ENCODE data around the gene SETBP1.
A peak's percentile ranks its signal among the peaks of the same experiment; 100 is the strongest.

The SETBP1 gene

DNA sequence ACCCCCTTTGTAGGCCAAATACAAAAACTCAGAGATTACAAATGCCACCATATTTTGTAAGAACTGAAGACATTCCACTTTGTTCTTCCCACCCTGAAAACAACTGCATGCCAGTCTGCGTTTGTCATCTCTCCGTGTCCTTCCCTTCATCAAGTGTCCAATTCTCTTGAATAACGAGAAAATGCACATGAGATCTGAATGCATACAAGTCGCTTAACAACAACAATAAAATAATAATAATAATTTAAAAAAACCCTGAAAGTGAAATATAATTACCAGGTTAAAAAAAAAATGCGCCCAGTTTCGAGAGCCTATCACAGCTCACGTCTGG is 2.0 kb upstream of the SETBP1 start:
- DNase-seq (ENCODE audit: extremely low spot score, insufficient read length, low read depth): no peak

DNA sequence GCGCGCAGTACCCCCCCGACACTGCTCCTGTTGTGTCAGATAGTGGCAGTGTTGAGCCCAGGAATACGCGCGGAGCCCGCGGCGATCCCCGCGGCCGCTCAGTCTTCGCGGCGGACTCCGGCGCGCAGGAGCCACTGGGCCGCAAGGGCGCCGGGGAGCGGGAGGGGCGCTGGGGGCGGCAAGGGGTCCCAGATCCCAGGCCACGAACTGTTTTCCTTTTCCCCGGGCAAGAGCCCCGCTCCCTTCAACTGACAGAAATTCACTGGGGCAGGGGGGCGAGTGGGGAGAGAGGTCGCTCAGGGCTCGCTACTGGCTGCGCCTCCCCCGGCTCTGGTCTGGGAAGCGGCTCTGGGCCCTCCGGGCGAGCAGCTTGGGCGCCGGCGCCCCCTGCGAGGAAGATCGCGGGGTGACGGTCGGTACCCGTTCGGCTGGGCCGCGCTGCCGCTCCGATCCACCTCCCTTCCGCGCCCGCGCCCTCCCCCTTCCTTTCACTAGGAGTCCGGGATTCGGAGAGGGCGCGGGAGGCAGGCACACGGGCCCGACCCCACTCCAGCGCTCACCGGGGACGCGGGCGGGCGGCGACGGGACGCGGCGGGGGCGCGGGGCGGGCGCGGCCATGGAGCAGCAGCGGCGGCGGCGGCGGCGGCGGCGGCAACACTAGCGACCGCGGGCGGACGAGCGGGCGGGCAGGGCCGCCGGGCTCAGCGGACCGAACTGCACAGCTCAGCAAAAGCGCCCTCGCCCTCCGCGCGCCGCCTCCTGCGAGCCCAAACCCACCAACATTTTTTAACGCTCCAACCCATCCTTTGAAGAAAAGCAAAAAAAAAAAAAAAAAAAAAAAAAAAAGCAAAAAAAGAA is 1.4 kb upstream of the SETBP1 start:
- FAIRE-seq (peak; percentile 83), DNase-seq (ENCODE audit: extremely low spot score, insufficient read length, low read depth) (peak; percentile 84)

More for the DNA sequence above, 2.0 kb upstream of the SETBP1 start:
- no peak for FAIRE-seq

DNA sequence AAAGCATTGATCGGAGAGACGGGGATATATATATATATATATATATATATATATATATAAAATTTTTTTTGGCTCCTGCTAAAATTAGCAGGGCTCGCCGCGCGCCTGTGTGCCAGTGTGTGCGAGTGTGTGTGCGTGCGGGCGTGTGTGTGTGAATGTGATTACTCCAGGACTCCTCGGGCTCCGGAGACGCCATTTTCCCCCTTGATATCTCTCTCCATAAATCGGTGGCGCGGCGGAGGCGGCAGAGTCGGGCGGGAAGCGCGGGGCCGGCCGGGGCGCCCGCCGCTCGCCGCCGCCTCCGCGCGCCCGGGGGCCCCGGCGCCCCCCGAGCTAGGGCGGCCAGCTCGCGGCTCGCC is 795 bp upstream of the SETBP1 start:
- FAIRE-seq (no peak), DNase-seq (ENCODE audit: extremely low spot score, insufficient read length, low read depth) (no peak)

DNA sequence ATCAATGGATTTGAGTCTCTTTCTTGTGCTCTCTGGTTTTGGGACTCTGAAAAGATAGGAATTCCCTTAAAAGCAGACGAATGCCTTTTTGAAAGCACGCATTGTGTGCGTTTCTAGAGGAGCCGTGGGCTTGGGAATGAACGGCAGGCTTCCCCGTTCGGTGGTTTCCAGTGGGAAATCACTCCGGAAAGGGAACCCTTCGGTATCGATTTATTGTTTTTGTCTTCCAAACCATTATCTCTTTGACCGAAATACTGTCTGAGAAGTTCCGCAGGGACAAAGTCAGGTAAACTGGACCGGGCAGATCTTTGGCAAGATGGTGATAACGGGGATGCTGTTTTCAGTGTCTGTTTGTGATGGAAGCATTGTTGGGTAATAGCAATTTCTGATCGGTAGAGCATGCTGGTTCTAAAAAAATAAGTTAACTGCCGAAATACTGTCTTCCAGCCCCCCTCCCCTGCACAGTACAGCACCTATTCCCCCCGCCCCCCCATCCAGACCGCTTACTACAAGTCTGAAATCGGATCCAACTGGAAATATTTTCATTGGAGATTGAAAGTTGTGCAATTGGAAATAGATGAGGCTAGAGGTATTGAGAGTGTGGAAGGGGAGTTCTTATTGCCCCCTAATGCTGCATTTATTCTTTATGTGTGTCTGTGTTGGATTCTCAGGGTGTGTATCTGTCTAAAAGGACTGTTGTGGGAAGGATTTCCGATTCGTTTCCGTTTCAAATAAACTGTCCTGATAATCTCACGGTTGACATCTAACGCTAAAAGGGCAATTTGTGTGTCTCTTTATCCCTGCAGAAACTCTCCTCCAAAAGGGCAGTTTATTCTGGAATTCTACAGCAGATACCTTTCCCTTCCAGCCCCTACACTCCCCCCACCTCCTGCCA is 635 bp downstream of the SETBP1 start:
- peak; percentile 78 for FAIRE-seq

DNA sequence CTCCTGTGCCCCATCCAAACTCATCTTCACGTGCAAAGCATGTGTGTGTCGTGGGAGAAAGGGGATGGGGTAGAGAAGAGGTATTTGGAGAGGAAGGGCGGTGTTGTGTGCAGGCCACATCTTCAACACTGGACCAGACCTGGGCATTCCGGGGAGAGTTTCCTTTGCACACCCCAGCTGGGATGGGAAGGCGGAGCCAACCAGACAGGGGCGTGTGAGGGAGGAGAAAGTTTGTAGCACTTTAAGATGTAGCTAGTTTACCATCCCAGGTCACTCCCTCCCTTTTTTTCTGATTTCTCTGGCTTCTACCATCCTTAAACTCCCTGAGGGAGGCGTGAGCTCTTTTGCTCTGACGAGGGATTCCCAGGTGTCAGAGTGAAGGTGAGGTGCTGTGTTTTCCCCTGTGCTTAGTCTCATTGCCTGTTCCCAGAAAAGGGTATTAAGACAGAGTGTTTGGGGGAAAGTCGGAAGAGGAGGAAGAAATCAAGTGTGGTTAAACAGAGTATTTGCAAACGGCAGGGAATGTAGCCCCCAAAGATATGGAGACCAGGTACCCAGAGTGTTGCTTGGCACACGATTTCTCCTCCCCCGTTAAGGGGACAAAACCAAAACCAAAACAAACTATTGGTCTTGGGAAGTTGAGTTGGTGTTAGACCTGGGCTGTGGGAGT is 1.6 kb downstream of the SETBP1 start:
- no peak for DNase-seq (ENCODE audit: extremely low spot score, insufficient read length, low read depth)
- FAIRE-seq: peak; percentile 74

More for the DNA sequence above, 635 bp downstream of the SETBP1 start:
- no peak for DNase-seq (ENCODE audit: extremely low spot score, insufficient read length, low read depth)

DNA sequence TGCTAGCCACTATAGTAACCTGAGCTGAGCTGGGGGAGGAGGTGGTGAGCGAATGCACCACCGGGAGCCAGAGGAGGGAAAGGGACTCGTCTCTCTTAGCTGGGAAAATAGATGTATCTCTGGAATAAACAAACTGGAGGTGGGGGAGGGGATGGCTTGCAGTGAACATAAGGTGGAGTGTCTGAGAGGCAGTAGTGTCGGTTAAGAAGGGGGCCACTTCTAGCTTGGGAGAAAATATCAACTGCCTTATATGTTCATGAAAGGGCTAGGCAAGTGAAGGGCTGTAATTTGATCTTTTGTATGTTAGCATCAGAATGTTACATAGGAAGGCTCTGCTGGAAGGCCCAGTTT is 2.2 kb downstream of the SETBP1 start:
- FAIRE-seq: no peak
- DNase-seq (ENCODE audit: extremely low spot score, insufficient read length, low read depth): no peak

DNA sequence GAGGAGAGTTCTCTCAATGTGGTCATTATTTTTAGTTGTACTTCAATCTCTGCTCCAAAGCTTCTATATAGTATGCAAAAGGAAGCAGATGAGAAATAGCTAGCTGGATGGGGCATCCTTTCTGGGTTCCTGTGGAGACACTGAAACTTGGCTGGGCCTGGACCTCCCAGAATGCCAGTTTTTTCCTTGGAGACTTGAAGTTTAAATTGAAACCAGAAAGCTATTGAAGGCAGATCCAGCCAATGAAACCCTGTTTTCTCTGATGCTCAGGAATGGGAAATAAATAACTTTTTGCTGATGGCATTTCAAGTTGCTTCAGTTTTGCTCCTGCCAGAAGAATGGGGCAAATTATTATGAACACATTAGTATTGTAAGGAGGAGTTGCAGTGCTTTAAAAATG is 2.9 kb downstream of the SETBP1 start:
- DNase-seq (ENCODE audit: extremely low spot score, insufficient read length, low read depth) (no peak), FAIRE-seq (no peak)

DNA sequence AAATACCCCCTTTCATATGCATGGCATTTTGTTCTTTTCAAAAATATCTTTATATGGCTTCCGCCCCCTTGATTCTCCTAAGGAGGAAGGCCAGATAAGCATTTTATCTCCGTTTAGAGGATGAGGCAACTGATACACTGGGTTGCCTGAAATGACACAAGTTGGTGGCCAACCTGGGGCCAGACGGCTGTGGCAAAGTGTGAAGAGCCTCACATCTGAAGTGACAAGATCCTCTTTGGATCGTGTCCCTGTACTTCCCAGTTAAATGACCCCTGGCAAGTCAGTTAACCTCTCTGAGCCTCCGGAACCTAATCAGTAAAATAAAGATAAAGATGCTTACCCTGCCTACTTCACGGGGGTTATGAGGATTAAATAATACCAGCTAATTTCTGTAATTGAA is 4.6 kb downstream of the SETBP1 start:
- FAIRE-seq (no peak), DNase-seq (ENCODE audit: extremely low spot score, insufficient read length, low read depth) (no peak)

DNA sequence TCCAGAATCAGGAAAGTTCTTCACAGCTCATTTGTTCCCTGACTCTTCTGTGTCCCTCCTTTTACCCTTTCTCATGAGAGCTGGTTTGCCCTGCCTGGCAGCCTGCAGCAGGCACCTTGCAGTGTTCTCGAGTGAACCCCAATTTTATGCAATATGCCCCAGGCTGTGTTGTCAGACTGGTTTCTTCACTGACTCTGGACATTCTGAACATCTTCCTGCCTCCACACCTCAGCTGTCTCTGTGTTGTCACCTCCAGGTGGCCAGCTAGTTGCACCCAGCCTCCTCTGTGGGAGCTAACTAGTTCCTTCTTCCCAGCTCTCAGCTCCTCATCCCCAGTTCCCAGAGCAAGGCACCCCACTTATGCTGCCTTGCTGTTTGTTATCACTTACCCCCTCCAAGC is 5.5 kb downstream of the SETBP1 start:
- FAIRE-seq (no peak), DNase-seq (ENCODE audit: extremely low spot score, insufficient read length, low read depth) (no peak)

DNA sequence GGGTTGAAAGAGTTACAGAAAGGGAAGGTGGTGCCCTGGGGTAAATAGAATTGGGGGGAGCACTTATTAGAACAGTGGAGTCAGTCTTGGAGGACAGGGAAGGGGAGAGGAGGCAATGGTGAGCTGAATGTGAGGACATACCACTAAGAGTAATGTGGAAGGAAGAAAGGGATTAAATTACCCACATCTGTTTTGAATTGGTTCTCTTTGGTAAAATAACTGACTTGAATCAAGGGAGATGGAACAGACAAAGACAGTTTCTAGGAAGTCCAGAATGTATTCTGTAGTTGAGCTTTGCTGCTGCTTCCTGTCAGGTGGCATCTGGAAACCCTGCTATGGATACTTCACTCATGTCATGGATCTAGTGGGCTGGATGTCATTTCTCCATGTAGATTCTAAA is 6.7 kb downstream of the SETBP1 start:
- FAIRE-seq (no peak), DNase-seq (ENCODE audit: extremely low spot score, insufficient read length, low read depth) (no peak)

DNA sequence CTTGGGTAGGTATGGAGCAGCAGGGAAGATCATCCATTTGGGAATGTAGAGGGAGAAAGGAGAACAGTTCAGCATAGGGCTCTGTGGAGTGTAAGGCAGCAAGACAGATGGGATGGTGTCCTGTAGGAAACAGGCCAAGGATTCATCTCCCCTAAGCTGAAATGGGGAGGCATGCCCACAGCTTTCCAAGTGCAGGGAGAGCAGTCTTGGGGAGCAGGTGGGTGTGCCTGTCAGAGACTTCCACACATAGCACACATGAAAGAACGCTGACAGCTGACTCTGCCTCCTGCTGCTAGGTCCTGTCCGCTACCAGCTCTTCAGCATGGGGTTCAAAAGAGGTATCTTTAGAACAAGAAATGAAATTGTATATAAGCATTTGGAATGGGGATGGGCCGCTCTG is 9.0 kb downstream of the SETBP1 start:
- DNase-seq (ENCODE audit: extremely low spot score, insufficient read length, low read depth) (no peak), FAIRE-seq (no peak)

DNA sequence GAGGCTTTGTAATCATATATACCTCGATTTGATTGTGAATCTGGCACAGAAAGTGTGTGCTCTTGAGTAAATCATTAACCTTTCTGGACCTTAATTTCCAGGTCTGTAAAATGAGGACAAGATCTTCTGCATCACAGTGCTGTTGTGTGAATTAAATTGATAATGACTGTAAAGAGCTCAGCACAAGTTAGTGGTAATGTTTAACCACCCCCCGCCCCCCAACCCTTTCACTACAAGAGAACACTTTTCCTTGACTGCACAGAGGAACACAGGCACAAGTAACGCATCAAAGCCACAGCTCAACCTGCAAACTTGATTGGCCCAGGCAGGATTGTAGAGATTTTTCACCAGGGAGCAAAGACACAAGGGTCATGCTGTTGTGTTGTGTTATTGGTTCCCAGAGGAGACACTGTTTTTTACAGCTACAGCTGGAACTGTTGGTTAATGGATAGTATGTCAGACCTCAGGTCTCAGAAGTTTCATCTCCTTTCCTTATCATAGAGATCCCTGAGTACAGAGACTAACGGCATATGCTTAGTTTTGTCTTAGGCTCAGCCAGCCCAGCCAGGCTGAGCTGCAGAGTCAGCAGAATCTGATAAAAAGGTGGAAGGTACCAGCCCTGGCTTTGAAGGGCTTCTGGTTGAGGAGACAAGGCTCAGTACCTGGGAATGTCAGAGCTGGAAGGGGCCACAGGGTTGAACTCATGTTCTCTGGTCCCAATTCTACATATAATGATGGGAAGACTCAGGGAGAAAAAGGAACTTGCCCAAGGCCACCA is 10.6 kb downstream of the SETBP1 start:
- no peak for FAIRE-seq
- DNase-seq (ENCODE audit: extremely low spot score, insufficient read length, low read depth): no peak

DNA sequence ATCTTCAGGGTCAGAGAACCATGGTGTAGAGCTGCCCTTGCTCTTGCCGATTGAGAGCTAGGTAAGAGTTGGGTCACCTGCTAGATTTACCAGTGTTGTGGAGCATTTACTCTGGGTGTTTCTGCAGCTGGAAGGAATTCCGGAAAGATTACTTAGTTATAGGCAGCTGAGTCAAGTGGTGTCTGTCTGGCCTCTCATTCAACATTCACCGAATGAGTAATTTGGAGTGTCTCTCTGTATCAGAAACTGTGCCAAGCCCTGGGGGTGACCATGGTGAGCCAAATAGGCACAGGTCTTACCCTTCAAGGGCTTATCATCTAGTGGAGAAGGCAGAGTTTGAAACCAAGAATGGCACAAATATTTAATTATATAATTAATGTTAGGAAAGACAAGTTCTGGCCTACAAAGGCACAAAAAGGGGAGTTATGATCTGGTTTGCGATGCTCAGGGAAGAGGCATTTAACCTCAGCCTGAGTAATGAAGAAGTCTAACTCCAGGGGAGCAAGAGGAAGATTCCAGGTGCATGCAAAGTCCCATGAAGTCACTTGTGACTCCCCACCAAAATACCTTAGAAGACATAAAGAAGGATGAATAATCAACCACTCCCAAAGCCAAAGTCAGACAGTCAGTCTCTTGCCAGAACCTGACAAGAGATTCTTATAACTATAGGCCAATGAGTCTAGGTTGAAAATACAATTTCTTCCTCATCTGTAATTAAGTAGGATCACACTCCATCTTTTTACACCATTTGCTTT is 12.5 kb downstream of the SETBP1 start:
- no peak for FAIRE-seq
- DNase-seq (ENCODE audit: extremely low spot score, insufficient read length, low read depth): no peak

DNA sequence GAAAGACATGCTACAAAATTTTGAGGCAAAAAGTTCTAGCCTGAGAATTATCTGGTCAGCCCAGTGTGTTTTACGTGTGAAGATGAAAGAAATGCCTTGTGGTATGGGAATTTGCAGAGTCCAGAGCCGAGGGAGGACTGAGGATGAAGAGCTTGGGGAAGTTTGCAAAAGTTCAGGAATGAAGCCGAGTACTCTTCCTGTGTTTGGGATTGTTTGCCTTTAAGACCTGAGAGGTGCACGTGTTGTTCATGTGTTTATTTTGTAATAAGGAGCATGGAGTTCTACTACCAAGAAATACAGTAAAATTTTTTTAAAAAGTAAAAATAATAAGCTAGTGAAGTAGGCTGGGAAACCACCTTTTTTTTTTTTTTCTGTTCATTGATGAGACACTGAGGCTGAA is 14.8 kb downstream of the SETBP1 start:
- FAIRE-seq (no peak), DNase-seq (ENCODE audit: extremely low spot score, insufficient read length, low read depth) (no peak)

DNA sequence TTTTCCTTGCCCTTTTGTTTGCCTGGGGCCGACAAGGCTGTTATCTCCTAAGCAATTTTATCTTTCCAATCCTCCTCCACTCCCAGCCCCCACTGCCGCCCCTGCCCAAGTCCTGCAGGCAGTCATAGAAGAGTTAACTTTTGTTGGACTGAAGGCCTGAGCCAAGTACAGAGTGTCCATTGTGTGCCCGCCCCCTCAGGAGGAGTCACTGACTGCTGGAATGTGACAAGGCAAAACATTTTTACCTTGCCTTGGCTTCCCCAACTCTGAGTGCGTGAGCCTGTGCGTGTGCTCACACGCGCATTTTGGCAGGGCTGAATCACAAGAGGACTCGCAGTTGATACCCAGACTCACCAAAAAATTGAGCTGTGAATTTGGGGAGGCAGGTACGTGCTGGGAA is 16.2 kb downstream of the SETBP1 start:
- FAIRE-seq: no peak

DNA sequence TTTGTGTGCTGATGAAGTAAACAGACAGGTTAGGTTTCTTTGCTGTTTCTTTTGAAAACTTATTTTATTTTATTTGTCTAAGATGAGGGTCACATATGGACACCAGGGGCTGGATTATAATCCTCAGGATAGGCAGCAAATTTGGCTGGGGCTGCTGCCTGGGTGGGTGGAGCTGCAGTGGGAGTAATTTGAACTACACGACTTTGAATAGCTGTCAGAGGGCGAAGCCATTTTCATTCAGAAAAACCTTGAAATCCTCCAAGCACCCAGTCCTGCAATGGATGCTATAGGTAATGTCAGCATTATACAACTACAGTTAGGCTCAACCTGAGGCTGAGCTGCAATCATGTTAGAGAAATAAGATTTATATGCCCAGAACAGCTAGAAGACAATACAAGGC is 16.6 kb downstream of the SETBP1 start:
- FAIRE-seq: no peak

More for the DNA sequence above, 16.2 kb downstream of the SETBP1 start:
- no peak for DNase-seq (ENCODE audit: extremely low spot score, insufficient read length, low read depth)

DNA sequence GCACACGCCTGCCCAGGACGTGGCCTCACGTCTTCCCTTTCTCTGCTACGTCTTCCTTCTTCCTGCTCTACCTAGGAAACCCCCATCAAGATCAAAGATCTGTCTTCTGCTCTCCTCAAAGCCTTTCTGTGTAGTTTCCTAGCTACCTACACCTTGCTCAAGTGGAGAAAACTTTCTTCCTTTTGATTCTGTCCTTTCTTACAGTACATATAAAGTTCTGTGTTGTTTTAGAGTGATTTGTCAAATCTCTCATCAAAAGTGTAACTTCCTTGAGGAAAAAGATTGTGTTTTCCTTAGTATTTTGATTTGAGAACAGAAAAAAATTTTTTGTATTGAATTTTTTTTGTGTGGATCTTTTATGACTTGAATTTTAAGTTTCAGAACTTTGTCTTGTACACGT is 17.8 kb downstream of the SETBP1 start:
- no peak for DNase-seq (ENCODE audit: extremely low spot score, insufficient read length, low read depth)
- FAIRE-seq: no peak

More for the DNA sequence above, 16.6 kb downstream of the SETBP1 start:
- DNase-seq (ENCODE audit: extremely low spot score, insufficient read length, low read depth): no peak

DNA sequence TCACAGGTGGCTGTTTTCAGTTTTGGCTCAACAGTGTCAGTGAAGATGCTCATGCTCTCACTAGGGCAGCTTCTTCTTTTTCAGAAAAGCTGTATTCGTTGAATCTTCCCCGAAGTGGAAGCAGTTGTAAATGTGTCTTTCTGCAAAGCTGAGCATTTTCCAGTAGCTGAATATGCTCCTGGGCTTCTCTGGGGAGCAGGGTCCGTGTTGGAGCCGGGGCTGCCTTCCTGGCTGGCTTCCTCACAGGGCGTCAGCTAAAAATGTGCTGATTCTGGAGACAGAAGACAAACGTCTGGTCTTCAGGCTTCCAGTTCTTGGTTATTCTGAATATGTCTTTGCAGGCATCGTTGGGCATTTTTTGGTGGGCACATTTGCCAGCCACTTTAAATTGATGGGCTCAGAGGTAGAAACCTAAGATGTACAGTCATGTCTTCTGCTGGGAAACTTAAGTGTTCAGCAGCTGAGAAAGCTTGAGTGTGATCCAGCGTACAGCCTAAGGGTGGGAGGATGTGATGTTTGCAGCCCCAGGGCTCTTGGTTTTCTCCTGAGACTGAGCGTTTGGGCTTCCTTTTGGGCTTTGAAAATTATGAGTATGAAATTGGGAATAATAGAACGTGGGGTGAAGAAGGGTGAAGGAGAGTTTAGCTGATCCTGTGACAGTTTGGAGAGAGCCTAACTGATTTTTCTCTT is 19.0 kb downstream of the SETBP1 start:
- FAIRE-seq: no peak

DNA sequence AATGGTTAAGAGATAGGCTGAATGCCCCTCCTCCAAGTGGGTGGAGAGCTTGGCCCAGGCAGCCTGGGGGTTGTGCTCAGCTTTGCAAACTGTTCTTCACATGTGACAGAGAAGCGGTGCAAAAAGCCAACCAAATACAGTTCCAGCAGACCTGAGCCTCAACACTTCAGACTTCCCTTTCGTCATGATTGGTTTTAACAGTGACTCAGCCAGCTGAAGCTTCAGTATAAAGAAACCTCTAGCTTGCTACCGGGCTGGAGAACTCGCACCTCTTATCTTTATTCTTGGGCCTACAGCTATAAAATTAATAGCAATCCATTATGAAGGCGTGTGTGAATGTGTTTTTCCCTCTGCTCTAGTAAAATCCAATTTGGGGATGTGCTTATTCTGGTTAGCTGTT is 20.0 kb downstream of the SETBP1 start:
- FAIRE-seq (peak; percentile 46), DNase-seq (ENCODE audit: extremely low spot score, insufficient read length, low read depth) (no peak)

More for the DNA sequence above, 19.0 kb downstream of the SETBP1 start:
- no peak for DNase-seq (ENCODE audit: extremely low spot score, insufficient read length, low read depth)

All from GM18507 (cell line).